GM19023 (cell line): Measurements from ENCODE around the gene KLHDC2.
"Not testable (repeated sequence)": the region's sequence is repeated elsewhere in the genome, so short reads cannot be mapped to it uniquely, and the experiment has no call there.

ENCODE experiments used
- ATAC-seq: cut with Tn5 transposase; IDR thresholded peaks from one replicate; pipeline ENCODE4 v1.9.1; 2021; ENCODE audit warnings: mild to moderate bottlenecking, moderate library complexity; ENCODE audit not compliant: unreplicated experiment

Gene KLHDC2

DNA sequence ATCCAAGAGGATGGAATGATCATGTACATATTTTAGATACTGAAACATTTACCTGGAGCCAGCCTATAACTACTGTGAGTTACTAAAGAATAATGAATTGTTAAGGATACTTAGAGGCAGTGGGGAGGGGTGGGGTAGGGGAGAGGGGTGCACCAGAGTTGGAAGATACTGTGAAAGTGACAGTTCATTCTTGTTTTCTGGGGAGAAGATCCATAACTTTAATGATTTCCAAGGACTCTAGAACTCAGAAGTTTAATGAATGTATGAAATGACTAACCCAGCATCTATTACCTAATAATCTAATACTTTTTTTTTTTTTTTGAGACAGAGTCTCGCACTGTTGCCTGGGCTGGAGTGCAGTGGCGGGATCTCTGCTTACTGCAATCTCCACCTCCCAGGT is 10.5 kb downstream of the KLHDC2 start:
- no peak for ATAC-seq

GRCh38 chr14:49781040-49781439 is 13.1 kb downstream of the KLHDC2 start:
- not testable (repeated sequence) for ATAC-seq

GRCh38 chr14:49783394-49784014 is 15.6 kb downstream of the KLHDC2 start:
- no peak for ATAC-seq

DNA sequence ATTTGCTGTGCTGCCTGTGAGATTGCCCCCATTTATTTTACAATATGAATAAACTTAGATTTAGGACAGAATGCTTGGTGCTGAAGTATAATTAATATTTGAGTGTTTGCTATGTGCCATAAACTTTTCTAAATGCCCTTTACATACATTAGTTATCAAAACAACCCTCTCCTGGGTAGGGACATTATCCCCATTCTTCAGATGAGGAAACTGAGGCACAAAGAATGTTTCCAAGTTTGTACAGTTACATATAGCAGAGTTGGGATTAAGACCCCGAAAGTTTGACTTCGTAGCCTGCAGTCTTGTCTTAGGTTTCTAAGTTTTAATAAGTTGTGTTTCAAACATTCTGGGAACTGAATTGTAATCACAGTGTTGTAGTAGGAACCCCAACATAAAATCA is 18.4 kb downstream of the KLHDC2 start:
- no peak for ATAC-seq

DNA sequence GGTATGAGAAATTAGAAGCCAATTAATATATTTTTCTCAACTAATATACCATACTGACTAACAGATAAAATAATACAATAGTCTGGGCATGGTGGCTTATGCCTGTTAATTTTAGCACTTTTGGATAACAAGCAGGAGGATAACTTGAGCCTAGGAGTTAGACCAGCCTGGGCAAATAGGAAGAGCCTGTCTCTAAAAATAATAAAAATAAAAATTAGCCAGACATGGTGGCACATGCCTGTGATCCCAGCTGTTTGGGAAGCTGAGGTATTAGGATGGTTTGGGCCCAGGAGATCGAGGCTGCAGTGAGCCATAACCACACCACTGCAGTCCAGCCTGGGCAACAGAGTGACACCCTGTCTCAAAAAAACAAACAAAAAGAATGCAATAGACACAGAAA is 24.7 kb downstream of the KLHDC2 start:
- ATAC-seq = no peak

- ATAC-seq = no peak
Measured at GRCh38 chr14:49796025-49796424, 28.1 kb downstream of the KLHDC2 start.

GRCh38 chr14:49808780-49809179 is 40.8 kb downstream of the KLHDC2 start:
- no peak for ATAC-seq

GRCh38 chr14:49816118-49816517 is 48.2 kb downstream of the KLHDC2 start:
- ATAC-seq = not testable (repeated sequence)

- ATAC-seq = no peak
Measured at GRCh38 chr14:49816844-49817243, 48.9 kb downstream of the KLHDC2 start.

- no peak for ATAC-seq
Measured at GRCh38 chr14:49820176-49820575, 52.2 kb downstream of the KLHDC2 start.

DNA sequence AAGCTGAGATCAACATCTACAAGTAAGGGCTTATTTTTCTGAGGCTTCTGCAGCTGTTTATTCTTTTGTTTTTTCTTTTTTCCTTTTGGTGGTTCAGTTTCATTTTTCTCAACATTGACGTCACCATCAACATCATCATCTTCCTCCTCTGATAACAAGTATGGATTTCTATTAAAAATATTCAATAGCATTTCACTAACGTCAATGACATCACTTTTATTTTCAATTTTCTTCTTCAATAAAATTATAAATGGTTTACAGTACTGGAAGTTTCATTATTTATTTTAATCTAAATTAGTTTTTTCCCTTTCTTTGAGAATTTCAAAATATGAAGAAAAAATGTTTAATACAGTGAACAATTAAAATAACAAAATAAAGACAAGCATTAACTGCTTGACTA is 60.7 kb downstream of the KLHDC2 start:
- ATAC-seq = no peak
